Right lobe of liver (tissue), 6 donors: ENCODE results near the gene KRTAP10-1. TPM values are rescaled to one million over a fixed set of nuclear protein-coding genes. Genes with fewer than 3 reads are reported as not detected.
A peak's percentile ranks its signal among the peaks of the same experiment; 100 is the strongest.

Experiments
- ATAC-seq, 4 donors: fragments of 200-7000 bp; cut with Tn5 transposase; one replicate each; pipeline ENCODE4 v1.9.1; 2020; ENCODE audit warnings: mild to moderate bottlenecking in 4 of 4, moderate library complexity in 4 of 4
- DNase-seq, 3 donors: peaks; one replicate each; pipeline ENCODE4 v3.0.0-alpha.2; 2020
- H3K27ac ChIP-seq, 3 donors: fragments of 200-600 bp; one replicate each; pipeline ENCODE4 v1.8.0; 2022
- H3K27me3 ChIP-seq, 2 donors: fragments of 200-600 bp; one replicate each; pipeline ENCODE4 v1.8.0; 2022
- H3K36me3 ChIP-seq, 4 donors: fragments of 200-600 bp; sonication (generic) in 1 of 4; one replicate each; pipeline versions ENCODE4 v1.5.1 to v1.8.0; 2017 to 2022; ENCODE audit warnings: control low read depth in 1 of 4
- H3K4me1 ChIP-seq, 4 donors: fragments of 200-600 bp; sonication (generic) in 1 of 4; one replicate each; pipeline versions ENCODE4 v1.5.1 to v1.8.0; 2017 to 2022; ENCODE audit warnings: control low read depth in 1 of 4
- H3K4me3 ChIP-seq, 3 donors: fragments of 200-600 bp; one replicate each; pipeline ENCODE4 v1.8.0; 2022
- H3K9me3 ChIP-seq, 4 donors: fragments of 200-600 bp; sonication (generic) in 1 of 4; one replicate each; pipeline versions ENCODE4 v1.5.1 to v1.8.0; 2017 to 2022; ENCODE audit warnings: control low read depth in 1 of 4
- CTCF ChIP-seq, 4 donors: fragments of 200-600 bp in 3 of 4; fragments of 450-650 bp in 1 of 4; IDR thresholded peaks; one replicate each; pipeline versions ENCODE4 v1.5.1 to v1.8.0; 2016 to 2022; ENCODE audit warnings: antibody characterized with exemption in 4 of 4, mild to moderate bottlenecking in 2 of 4
- POLR2A ChIP-seq: fragments of 450-650 bp; IDR thresholded peaks from one replicate; pipeline ENCODE4 v1.6.1; 2017; ENCODE audit warnings: antibody characterized with exemption, mild to moderate bottlenecking
- WGBS: methylation state at CpG from one replicate; pipeline ENCODE4 v1.1.6; 2018; ENCODE audit warnings: low coverage, low lambda C conversion rate; ENCODE audit not compliant: insufficient coverage; ENCODE audit errors: missing lambda C conversion rate; 5-methylcytosine and 5-hydroxymethylcytosine counted together
- intact Hi-C, 2 donors: fragments of 100-400 bp; cut with DNase I; formaldehyde crosslinking; loops; one replicate each; pipeline versions ENCODE4 v1.11.2 to v1.14.1; 2022
- total RNA-seq, 6 experiments: library from RNA; depleted of rRNA in 2 of 6; stranded (reverse); fragments of >200 nt in 2 of 6; fragmentation: NEBNext Ultra II Directional in 3 of 6; extraction: Animal tissue kit (Norgen Biotek cat#: 25700) in 3 of 6; gene quantifications; one replicate each; pipeline versions ENCODE4 v1.1.0 to v1.2.4, GENCODE V29; 2016 to 2023
- donor health status: DM: no; HTN: yes; CAD: no.
- donor health status: DM: no; HTN: no; CAD: no.
- donor health status: DM: no; HTN: no; CAD: no.
- donor health status: DM: no; HTN: yes; CAD: no.
- donor health status: DM: no; HTN: yes; CAD: no.

Gene KRTAP10-1
- total RNA-seq, 6 experiments from 2014 or later, result not detected

- Histone ChIP-seq H3K4me3 (no peak overlapping the region), H3K27me3 (no peaks in the 10 kb centered on the region), H3K27ac (no peak overlapping the region), H3K36me3 (no peaks in the 10 kb centered on the region), H3K4me1 (no peaks in the 10 kb centered on the region), H3K9me3 (no peaks in the 10 kb centered on the region)
- no peak for ATAC-seq
- DNase-seq, result peak in 1 of 3 donors; percentile 17
- TF ChIP-seq POLR2A (no peak), CTCF (IDR thresholded peaks at IDR 0.05) (no peak)
- WGBS, result 96% methylated on average over 5 of the region's 19 CpGs
- intact Hi-C loops, result no loop called here
Measured at GRCh38 chr21:44490405-44490804, 49.6 kb downstream of the KRTAP10-1 start.

GRCh38 chr21:44489962-44490361 is 50.0 kb downstream of the KRTAP10-1 start:
- Histone ChIP-seq H3K27ac (no peak overlapping the region), H3K4me3 (no peak overlapping the region), H3K36me3 (no peaks in the 10 kb centered on the region), H3K27me3 (no peaks in the 10 kb centered on the region), H3K4me1 (no peaks in the 10 kb centered on the region), H3K9me3 (no peaks in the 10 kb centered on the region)
- no peak for ATAC-seq
- DNase-seq, result no peak
- 38% methylated on average over 7 of the region's 7 CpGs for WGBS
- intact Hi-C loops, result no loop called here
- TF ChIP-seq POLR2A (no peak), CTCF (IDR thresholded peaks at IDR 0.05) (no peak)

Other genes starting within 250 kb of the KRTAP10-1 start
- gene PFKL, start 240.1 kb downstream of the KRTAP10-1 start, total RNA-seq, result 10 to 100 TPM; 68.3 to 97.6 (median 73.7) TPM
- gene CFAP410, start 200.8 kb downstream of the KRTAP10-1 start, total RNA-seq, result 10 to 100 TPM in 4 of 6 experiments, 1 to 10 TPM in 2; 6.9 to 15.4 (median 13.1) TPM
- gene TRPM2, start 186.6 kb downstream of the KRTAP10-1 start, total RNA-seq, result 1 to 10 TPM in 4 of 6 experiments, under 1 TPM in 2; 0.92 to 2.0 (median 1.2) TPM
- 10 to 100 TPM in 5 of 6 experiments, 1 to 10 TPM in 1; 7.5 to 19.3 (median 13.9) TPM for gene LRRC3, start 84.7 kb downstream of the KRTAP10-1 start, total RNA-seq
- not detected for gene KRTAP10-2, start 11.3 kb upstream of the KRTAP10-1 start, total RNA-seq
- not detected for gene KRTAP10-3, start 18.6 kb upstream of the KRTAP10-1 start, total RNA-seq
- not detected for gene KRTAP10-4, start 33.5 kb upstream of the KRTAP10-1 start, total RNA-seq
- gene KRTAP10-5, start 40.4 kb upstream of the KRTAP10-1 start, total RNA-seq, result not detected
- not detected for gene KRTAP10-6, start 52.3 kb upstream of the KRTAP10-1 start, total RNA-seq
- not detected for gene KRTAP10-7, start 60.4 kb upstream of the KRTAP10-1 start, total RNA-seq
- not detected for gene KRTAP10-8, start 71.9 kb upstream of the KRTAP10-1 start, total RNA-seq
- gene KRTAP10-9, start 86.9 kb upstream of the KRTAP10-1 start, total RNA-seq, result not detected
- gene KRTAP10-10, start 97.2 kb upstream of the KRTAP10-1 start, total RNA-seq, result not detected
- gene KRTAP10-11, start 106.2 kb upstream of the KRTAP10-1 start, total RNA-seq, result not detected
- not detected for gene KRTAP12-4, start 114.5 kb upstream of the KRTAP10-1 start, total RNA-seq
- gene KRTAP12-3, start 117.7 kb upstream of the KRTAP10-1 start, total RNA-seq, result not detected
- not detected for gene KRTAP12-2, start 126.7 kb upstream of the KRTAP10-1 start, total RNA-seq
- not detected for gene KRTAP12-1, start 142.0 kb upstream of the KRTAP10-1 start, total RNA-seq
- gene KRTAP10-12, start 157.0 kb upstream of the KRTAP10-1 start, total RNA-seq, result not detected
- gene TSPEAR, start 171.4 kb upstream of the KRTAP10-1 start, total RNA-seq, result not detected